ENCODE results near the gene UGP2. TPM values are rescaled to one million over a fixed set of nuclear protein-coding genes. Genes with fewer than 3 reads are reported as not detected.

UGP2 gene
- total and polyA plus RNA-seq, 8 donors: 30.0 to 73.4 (median 50.5) TPM

- 13 to 19% methylated on average over 6 of the region's 6 CpGs for WGBS, 2 donors
- DNase-seq (peak in 3 of 6 donors; percentile 39 to 55 (median 42)), ATAC-seq (peak; percentile 81 to 89 (median 86)), FAIRE-seq (no peak)
- intact Hi-C loops (cut with DNase I): no loop called here
- Histone ChIP-seq H3K36me3 (peaks cover 0 to 18% (median 3%) of the 10 kb centered on the region in 3 donors), H3K4me3 (no peak overlapping the region), H3K4me1 (peaks cover 0 to 3% (median 3%) of the 10 kb centered on the region in 3 donors), H3K9me3 (no peaks in the 10 kb centered on the region), H3K27me3 (no peaks in the 10 kb centered on the region), H3K27ac (no peak overlapping the region)
- peak; percentile 29 to 45 (median 34) for TF ChIP-seq CTCF (IDR thresholded peaks at IDR 0.05)
Observed at GRCh38 chr2:63861220-63861822, 19.6 kb downstream of the UGP2 start.

- intact Hi-C loops (cut with DNase I): no loop called here
- H3K4me3 ChIP-seq: no peak overlapping the region
- no peak for TF ChIP-seq CTCF (IDR thresholded peaks at IDR 0.05)
- H3K9me3 ChIP-seq: no peaks in the 10 kb centered on the region
- H3K36me3 ChIP-seq: peaks cover 0 to 14% (median 3%) of the 10 kb centered on the region in 3 donors
- peaks cover 0 to 3% (median 3%) of the 10 kb centered on the region in 3 donors for H3K4me1 ChIP-seq
- peak; percentile 32 for FAIRE-seq
- WGBS, 2 donors: 75 to 88% methylated on average over 1 of the region's 1 CpG
- H3K27ac ChIP-seq: peak overlapping the region in 2 of 4 donors; percentile 24 to 29
- ATAC-seq: peak; percentile 30 to 74 (median 48)
- H3K27me3 ChIP-seq: no peaks in the 10 kb centered on the region
- DNase-seq: no peak
Observed at GRCh38 chr2:63862806-63863205, 21.1 kb downstream of the UGP2 start.

GRCh38 chr2:63863707-63864106, 22.0 kb downstream of the UGP2 start:
- ATAC-seq (no peak), FAIRE-seq (no peak), DNase-seq (no peak)
- Histone ChIP-seq H3K27me3 (no peaks in the 10 kb centered on the region), H3K4me1 (peaks cover 0 to 3% (median 3%) of the 10 kb centered on the region in 3 donors), H3K9me3 (no peaks in the 10 kb centered on the region), H3K27ac (no peak overlapping the region), H3K4me3 (no peak overlapping the region), H3K36me3 (peaks cover 0 to 8% (median 3%) of the 10 kb centered on the region in 3 donors)
- intact Hi-C loops (cut with DNase I): no loop called here
- no peak for TF ChIP-seq CTCF (IDR thresholded peaks at IDR 0.05)
- 90 to 94% methylated on average over 1 of the region's 1 CpG for WGBS, 2 donors

- intact Hi-C loops (cut with DNase I): loop anchor here in 1 of 3 donors (5.0 kb wide), 1 partner anchor 178 kb away; no protein-coding TSS in a partner anchor
- ATAC-seq (peak in 3 of 4 donors; percentile 15 to 33 (median 15)), FAIRE-seq (no peak), DNase-seq (no peak)
- Histone ChIP-seq H3K27ac (no peak overlapping the region), H3K4me3 (no peak overlapping the region), H3K9me3 (no peaks in the 10 kb centered on the region), H3K4me1 (peaks cover 0 to 3% (median 3%) of the 10 kb centered on the region in 3 donors), H3K27me3 (no peaks in the 10 kb centered on the region), H3K36me3 (peaks cover 0 to 8% (median 3%) of the 10 kb centered on the region in 3 donors)
- 80 to 83% methylated on average over 6 of the region's 6 CpGs for WGBS, 2 donors
- no peak for TF ChIP-seq CTCF (IDR thresholded peaks at IDR 0.05)
Observed at GRCh38 chr2:63865159-63865799, 23.6 kb downstream of the UGP2 start.

Measured in pancreas (tissue), 10 donors.